Islet precursor cell (in vitro differentiated cells): ENCODE measurements around the gene FRY.
A peak's percentile ranks its signal among the peaks of the same experiment; 100 is the strongest.
"Not testable (repeated sequence)": the region's sequence is repeated elsewhere in the genome, so short reads cannot be mapped to it uniquely, and the experiment has no call there.

ENCODE experiments used
- DNase-seq: peaks from one replicate; pipeline ENCODE4 v3.0.0-alpha.2; 2018

The FRY gene

GRCh38 chr13:32031025-32031814 is at the start of gene FRY:
Gene FRY, plus strand, starts transcription at chr13:32031774. Its CDS starts 22 bp downstream, at chr13:32031796.
- DNase-seq = peak; percentile 95

DNA sequence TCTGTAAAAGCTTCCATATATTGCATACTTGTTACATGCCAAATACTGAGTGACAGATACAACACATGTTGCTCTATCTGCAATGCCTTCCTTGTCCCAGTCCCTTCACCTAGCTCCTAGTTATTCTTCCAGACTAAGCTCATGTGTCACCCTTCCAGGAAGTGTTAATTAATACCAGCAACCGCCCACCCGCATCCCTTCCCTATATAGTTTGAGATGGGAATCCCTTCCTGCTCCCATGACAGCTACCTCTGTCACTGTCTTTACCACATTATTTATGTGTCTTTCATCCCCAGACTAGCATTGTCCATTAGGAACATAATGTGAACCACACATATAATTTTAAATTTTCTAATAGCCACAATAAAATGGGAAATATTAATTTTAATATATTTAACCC is 49.5 kb upstream of the FRY start:
- no peak for DNase-seq

DNA sequence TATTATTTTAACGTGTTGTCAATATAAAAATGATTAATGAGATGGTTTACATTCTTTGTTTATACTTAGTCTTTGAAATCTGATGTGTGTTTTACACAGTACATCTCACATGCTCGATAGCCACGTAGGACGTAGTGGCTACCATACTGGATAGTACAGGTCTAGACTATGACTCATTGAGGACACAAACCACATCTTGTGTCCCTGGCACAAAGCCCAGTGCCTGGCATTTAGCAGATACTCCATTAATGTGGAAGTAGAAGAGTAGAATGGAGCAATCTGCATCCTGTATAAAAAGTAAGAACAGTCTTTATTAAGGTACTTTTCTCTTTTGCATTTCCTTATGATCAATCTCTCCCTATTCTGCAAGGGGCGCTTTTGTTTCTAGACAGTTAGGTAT is 49.0 kb upstream of the FRY start:
- DNase-seq = no peak

DNA sequence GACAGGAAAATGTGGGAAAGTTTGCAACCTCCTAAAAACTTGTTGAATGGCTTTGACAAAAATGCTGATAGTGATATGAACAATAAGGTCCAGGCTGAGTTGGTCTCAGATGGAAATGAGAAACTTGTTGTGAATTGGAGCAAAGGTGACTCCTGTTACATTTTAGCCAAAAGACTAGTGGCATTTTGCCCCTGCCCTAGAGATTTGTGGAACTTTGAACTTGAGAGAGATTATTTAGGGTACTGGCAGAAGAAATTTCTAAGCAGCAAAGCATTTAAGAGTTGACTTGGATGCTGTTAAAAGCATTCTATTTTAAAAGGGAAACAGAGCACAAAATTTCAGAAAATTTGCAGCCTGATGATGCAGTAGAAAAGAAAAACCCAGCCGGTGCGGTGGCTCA is 47.9 kb upstream of the FRY start:
- DNase-seq = not testable (repeated sequence)

GRCh38 chr13:31984388-31984787 is 47.2 kb upstream of the FRY start:
- DNase-seq = not testable (repeated sequence)

DNA sequence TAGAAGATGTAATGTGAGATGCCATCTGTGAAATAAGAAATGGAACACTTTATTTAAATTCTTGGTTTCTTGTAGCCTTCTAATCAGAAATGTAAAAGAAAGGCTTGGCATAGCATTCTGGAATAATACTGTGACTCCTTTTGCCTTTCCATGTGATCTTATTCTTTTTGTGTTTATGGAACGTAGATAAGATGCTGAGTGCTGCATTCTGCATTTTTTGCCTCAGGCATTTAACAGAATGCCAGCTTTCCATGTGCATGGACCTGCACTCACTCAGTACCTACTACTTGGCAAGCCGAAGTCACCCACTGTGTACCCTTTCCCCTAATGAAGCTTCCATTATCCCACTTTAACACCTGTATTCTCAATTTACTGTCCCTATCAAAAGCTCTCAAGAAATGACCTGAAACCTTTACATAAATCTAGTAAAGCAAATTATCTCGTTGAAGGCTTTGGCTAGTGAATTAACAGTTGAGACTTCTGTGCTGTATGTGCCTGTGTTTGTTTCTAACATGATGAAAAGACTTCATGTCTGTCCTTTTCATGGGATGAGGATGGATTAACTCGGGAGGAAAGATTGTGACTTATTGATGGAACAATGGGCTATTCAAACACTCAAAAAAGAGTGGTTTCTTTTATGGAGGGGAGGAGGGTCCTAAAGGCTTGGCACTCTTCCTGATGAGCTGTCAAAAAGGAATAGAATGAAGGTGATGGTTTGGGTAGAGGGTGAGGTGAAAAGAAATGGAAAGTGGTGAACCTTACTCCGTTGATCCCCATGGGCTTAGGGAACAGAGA is 44.7 kb upstream of the FRY start:
- DNase-seq = no peak

DNA sequence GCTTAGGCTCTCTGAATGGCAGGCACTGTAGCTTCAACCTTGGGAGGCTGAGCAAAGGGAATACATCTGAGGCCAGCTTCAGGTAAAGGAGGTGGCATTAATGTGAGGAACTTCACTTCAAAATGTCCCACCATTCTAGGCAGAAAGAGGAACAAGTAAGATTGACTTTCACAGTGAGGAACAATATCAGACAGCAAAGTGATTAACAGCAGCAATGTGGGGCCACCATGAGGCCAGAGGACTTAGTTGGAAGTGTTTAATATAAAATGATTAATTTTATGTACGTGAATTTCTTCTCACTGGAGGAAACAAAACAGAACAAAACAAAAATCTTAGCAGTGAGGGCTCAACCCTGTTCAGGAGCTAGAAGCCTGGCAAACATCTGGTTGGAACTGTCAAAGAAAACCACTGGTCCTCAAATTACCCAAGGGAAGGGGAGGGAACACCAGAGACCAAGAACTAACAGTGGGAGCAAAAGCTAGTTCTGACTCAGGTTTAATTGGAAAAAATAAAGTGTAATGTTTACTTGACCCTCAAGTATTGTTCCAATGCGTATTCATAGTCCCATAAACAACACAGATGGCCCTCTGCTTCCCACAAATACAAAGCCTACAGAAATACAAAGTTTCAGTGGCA is 43.9 kb upstream of the FRY start:
- no peak for DNase-seq

DNA sequence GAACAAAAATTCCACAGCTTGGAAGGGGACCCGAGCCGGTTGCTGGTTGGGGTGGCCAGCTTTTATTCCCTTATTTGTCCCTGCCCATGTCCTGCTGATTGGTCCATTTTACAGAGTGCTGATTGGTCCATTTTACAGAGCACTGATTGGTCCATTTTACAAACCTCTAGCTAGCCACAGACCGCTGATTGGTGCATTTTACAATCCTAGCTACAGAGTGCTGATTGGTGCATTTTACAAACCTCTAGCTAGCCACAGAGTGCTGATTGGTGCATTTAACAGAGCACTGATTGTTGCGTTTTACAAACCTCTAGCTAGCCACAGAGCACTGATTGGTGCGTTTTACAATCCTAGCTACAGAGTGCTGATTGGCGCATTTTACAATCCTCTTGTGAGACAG is 37.2 kb upstream of the FRY start:
- DNase-seq = not testable (repeated sequence)

- no peak for DNase-seq
Measured at GRCh38 chr13:31996601-31997000, 35.0 kb upstream of the FRY start.

DNA sequence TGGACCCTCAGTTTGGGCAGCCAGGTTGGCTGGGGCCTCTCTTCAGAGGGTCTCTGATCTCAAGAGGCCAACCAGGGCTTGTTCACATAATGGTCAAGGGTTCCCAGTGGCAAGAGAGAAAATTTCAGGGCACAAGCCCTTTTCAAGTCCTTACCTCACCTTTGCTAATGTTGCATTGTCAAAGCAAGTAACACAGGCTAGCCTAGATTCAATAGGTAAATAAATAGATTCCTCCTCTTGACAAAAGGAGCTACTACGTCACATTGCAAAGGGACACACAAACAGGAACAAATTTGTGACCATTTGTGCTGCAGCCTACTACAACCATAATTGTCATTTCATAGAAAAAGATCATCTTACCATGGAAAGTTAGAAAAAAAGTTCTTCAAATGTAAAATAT is 33.9 kb upstream of the FRY start:
- no peak for DNase-seq

DNA sequence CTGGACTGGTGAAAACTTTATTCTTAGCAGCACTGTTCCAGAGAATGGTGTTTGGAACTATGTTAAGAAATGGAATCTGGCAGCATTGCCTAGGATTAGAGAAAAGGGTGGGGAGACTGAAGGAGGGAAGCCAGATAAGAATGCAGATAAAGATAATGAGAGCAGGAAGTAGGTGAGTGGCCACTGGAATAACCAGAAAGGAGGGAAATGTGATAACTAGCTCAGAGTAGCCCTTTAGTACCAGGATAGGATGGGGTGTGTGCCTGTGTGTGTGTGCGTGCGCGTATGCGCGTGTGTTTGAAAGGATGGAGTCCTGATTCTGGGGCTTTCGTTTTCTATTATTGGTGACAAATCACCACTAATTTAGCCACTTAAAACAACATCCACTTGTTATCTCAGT is 33.4 kb upstream of the FRY start:
- DNase-seq = peak; percentile 58

- not testable (repeated sequence) for DNase-seq
Measured at GRCh38 chr13:32000754-32001153, 30.8 kb upstream of the FRY start.

- DNase-seq = peak; percentile 57
Measured at GRCh38 chr13:32001154-32001768, 30.3 kb upstream of the FRY start.

DNA sequence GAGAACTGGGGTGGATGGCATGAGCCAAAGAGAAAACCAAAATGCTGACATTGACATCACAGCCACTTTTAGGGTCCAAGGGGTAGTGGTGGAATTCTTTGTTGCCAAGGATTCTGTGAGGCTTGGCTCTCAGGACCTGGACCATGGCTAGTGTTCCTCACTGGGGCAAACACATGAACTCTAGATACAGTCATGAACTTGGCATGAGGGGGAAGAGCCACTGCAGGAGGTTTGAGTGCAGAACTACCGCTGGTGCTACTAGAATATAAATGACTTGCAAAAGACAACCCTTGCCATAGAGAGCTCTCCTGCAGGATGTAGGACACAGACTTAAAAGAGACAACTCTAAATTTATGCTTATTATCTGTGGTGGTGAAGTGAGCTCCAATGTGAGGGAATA is 29.8 kb upstream of the FRY start:
- DNase-seq = no peak

DNA sequence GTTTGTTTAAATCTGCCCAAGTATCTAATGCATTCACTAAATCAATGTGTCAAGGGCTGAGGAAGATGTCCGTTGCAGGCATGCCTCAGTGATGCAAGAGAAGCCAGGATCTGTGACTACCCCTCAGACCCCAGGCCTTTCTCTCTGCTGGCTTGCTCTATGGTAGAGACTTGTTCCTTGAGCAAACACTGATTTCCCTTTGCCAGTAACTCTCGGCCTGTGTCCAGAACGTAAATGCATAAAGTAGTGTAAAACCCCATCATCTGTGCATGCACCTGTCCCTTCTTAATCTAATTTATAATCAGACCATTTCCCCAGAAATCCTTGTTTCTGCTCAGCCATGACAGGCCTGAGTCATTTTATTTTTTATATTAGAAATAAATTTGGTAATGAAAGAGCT is 28.7 kb upstream of the FRY start:
- DNase-seq = no peak

GRCh38 chr13:32007494-32007893 is 24.1 kb upstream of the FRY start:
- DNase-seq = no peak

DNA sequence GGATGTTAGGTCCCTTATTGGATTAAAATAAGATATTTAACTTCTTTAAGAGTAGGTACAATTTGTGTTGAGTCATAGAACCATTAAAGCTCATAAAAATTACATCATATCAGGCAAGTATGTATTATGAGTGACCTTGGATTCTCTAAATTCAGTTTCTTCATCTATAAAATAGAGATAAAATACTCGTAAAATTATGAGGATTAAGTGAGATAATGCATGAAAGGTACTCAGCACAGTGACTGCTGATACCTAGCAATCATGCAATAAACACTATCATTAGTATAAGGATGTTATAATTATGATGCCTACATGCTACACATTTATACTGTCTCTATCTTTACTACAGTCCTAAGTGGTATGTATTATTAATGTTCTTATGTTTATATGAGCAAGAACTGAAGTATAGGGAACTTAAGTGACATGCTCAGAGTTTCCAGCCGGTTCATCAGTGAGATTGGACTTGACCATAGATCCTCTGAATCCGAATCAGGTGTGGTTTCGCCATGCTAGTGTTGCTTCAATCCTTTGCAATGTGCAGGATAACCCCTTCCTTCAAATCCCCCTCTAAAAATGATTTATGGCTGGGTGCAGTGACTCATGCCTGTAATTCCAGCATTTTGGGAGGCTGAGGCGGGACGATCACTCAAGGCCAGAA is 22.9 kb upstream of the FRY start:
- DNase-seq = no peak

DNA sequence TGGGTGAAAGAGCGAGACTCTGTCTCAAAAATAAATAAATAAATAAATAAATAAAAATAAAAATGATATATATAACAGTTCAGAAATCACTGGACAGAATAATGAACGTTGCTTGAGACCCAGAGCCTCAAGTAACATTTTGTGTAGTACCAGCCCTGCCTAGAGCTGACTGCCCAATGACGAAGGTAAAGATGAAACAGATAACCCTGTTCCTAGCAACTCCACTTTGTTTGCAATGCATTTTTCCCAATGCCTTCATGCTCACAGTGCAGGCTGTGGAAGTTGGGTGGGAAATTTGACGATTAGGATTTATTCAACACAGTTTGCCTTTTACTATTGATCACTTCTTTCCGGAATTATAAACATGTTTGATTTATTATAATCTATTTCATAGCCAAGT is 22.2 kb upstream of the FRY start:
- DNase-seq = no peak

GRCh38 chr13:32010136-32010535 is 21.4 kb upstream of the FRY start:
- no peak for DNase-seq

GRCh38 chr13:32011971-32012370 is 19.6 kb upstream of the FRY start:
- DNase-seq = no peak

DNA sequence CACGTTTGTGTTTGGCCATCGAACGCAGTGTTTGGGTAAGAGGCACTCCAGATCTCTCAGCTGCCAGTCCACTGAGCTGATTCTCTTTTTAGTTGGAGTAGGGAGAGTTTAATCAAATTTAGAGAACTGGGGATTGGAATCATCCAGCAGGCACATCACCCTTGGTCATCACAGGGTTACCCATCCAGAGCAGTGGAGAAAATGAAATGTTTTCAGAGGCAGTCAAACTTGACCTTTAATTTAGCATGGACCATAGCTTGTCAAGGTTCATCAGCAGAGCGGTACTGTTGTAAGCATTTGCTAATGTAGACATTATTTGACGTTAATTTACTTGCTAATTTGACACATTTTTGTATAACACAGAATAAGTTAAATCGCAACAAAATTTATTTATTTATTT is 18.4 kb upstream of the FRY start:
- DNase-seq = no peak

DNA sequence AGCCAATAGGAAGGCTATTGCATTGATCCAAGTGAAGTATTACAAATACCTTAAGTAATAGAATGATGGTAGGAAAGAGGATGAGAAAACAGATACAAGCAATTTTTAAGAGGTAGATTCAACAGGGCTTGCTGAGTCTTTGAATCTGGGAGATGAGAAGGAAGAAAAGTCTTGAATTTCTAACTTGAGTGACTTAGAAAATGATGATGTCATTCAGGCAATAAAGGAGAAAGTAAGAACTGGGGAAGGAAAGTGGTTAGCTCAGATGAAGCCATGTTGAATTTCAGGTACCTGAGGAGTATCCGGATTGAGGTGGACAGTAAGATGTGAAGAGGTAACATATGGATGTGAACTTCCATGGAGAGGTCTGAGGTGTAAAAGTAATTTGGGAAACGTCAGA is 15.5 kb upstream of the FRY start:
- no peak for DNase-seq

DNA sequence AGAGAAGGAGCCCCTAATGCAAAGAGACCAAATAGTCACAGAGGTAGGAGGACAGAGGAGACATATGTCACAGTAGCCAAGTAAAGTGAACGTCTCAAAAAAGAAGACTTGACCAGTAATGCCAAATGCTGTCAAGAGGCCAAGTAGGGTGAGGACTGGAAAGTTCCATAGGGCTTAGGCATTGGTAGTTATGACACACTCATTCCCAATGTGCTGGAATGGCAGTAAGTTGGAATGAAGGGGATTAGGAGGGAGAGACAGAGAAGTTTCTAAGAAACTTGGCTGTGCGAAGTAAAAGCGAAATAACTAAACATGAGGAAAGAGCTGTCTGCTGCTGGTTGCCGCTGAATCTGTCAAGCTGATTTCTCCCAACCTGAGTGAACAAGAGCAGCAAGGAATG is 14.9 kb upstream of the FRY start:
- DNase-seq = no peak
